ENCODE measurements around the gene FUNDC2. TPM values are rescaled to one million over a fixed set of nuclear protein-coding genes. Genes with fewer than 3 reads are reported as not detected.

FUNDC2 gene
- polyA plus RNA-seq, 2 of the 4 experiments (the other 2 are of a cell fraction): 63.5 to 159 TPM

DNA sequence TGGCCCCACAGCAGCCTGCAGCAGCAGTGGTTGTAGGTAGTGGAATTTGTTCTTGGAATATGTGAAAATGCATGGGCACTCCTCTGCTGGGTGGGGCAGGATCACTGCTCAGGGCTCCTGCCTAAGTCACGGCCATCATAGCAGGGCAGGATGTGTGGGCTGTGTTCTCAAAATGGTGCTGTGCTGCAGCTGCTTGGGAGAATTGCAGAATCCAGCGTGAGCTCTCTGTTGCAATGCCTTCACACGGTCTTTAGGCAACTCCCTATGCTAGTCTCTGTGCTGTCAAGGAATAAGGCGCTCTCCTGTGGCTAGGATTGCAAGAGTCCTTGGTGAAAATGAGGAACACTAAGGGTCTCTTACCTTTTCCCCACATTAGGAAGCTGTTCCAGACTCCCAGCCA is 47.0 kb upstream of the FUNDC2 start:
- DNase-seq (ENCODE audit: low read depth in 1 of 2, low spot score in 1 of 2) (no peak), FAIRE-seq (no peak), ATAC-seq (no peak)
- ChIA-PET CTCF (interaction anchor here (0.8 to 4.2 kb wide), 13 partner anchors 10 to 169 kb away, joined by 3 to 32 read pairs (median 5); partner anchors contain the start of gene F8), POLR2A (no interaction called here)
- 66% methylated on average over 3 of the region's 4 CpGs for WGBS (ENCODE audit: missing lambda C conversion rate)
- H3K9me3 ChIP-seq: no peaks in the 10 kb centered on the region
- no peak overlapping the region for H3K27ac ChIP-seq
- no peak overlapping the region for H3K4me3 ChIP-seq
- H3K4me2 ChIP-seq: no peak overlapping the region
- H3K4me1 ChIP-seq: no peaks in the 10 kb centered on the region
- TF ChIP-seq, protein P1, sequence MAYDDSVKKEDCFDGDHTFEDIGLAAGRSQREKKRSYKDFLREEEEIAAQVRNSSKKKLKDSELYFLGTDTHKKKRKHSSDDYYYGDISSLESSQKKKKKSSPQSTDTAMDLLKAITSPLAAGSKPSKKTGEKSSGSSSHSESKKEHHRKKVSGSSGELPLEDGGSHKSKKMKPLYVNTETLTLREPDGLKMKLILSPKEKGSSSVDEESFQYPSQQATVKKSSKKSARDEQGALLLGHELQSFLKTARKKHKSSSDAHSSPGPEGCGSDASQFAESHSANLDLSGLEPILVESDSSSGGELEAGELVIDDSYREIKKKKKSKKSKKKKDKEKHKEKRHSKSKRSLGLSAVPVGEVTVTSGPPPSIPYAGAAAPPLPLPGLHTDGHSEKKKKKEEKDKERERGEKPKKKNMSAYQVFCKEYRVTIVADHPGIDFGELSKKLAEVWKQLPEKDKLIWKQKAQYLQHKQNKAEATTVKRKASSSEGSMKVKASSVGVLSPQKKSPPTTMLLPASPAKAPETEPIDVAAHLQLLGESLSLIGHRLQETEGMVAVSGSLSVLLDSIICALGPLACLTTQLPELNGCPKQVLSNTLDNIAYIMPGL (CRISPR knock-in tag; IDR thresholded peaks at IDR 0.05; ENCODE audit: borderline replicate concordance): no peak
- no peak for TF ChIP-seq GATA3 (IDR thresholded peaks at IDR 0.05; ENCODE audit: borderline replicate concordance)
- TF ChIP-seq USF2 (IDR thresholded peaks at IDR 0.05): no peak
- no peak for TF ChIP-seq ESRRA (IDR thresholded peaks at IDR 0.05; ENCODE audit: borderline replicate concordance, low read length)
- no peak for TF ChIP-seq POLR2A (IDR thresholded peaks at IDR 0.05; ENCODE audit: low read length)
- TF ChIP-seq MAFK (IDR thresholded peaks at IDR 0.05; ENCODE audit: partially characterized antibody): no peak
- TF ChIP-seq CEBPB (IDR thresholded peaks at IDR 0.05): no peak
- TF ChIP-seq RNF2 (IDR thresholded peaks at IDR 0.05; ENCODE audit: borderline replicate concordance, low read depth): no peak
- TF ChIP-seq ELK1 (IDR thresholded peaks at IDR 0.05; ENCODE audit: low read depth, low read length): no peak
- no peak for TF ChIP-seq TFCP2L1 (CRISPR knock-in tag; IDR thresholded peaks at IDR 0.05)
- no peak for TF ChIP-seq JUNB (IDR thresholded peaks at IDR 0.05)

- ChIA-PET POLR2A (no interaction called here), CTCF (interaction anchor here (0.7 to 4.2 kb wide), 16 partner anchors 9 to 169 kb away, joined by 3 to 32 read pairs (median 4); partner anchors contain the start of gene F8)
- FAIRE-seq (no peak), ATAC-seq (peak; percentile 93 to 97), DNase-seq (ENCODE audit: low read depth in 1 of 2, low spot score in 1 of 2) (peak; percentile 48 to 70)
- Histone ChIP-seq H3K4me3 (peak overlapping the region; percentile 35), H3K9me3 (no peaks in the 10 kb centered on the region), H3K4me1 (no peaks in the 10 kb centered on the region), H3K4me2 (peak overlapping the region; percentile 67), H3K27ac (peak overlapping the region; percentile 43 to 76; a peak in 3 of 6 replicates)
- WGBS (ENCODE audit: missing lambda C conversion rate): 10% methylated on average over 10 of the region's 11 CpGs
- TF ChIP-seq, protein P2, sequence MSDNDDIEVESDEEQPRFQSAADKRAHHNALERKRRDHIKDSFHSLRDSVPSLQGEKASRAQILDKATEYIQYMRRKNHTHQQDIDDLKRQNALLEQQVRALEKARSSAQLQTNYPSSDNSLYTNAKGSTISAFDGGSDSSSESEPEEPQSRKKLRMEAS (IDR thresholded peaks at IDR 0.05): no peak
- no peak for TF ChIP-seq HOXB5 (CRISPR knock-in tag; IDR thresholded peaks at IDR 0.05)
- no peak for TF ChIP-seq MYC (IDR thresholded peaks at IDR 0.05; ENCODE audit: borderline replicate concordance, low read length)
- TF ChIP-seq POLR2AphosphoS2 (conservative IDR thresholded peaks at IDR 0.05; ENCODE audit: low read length): no peak
- TF ChIP-seq, protein P3, sequence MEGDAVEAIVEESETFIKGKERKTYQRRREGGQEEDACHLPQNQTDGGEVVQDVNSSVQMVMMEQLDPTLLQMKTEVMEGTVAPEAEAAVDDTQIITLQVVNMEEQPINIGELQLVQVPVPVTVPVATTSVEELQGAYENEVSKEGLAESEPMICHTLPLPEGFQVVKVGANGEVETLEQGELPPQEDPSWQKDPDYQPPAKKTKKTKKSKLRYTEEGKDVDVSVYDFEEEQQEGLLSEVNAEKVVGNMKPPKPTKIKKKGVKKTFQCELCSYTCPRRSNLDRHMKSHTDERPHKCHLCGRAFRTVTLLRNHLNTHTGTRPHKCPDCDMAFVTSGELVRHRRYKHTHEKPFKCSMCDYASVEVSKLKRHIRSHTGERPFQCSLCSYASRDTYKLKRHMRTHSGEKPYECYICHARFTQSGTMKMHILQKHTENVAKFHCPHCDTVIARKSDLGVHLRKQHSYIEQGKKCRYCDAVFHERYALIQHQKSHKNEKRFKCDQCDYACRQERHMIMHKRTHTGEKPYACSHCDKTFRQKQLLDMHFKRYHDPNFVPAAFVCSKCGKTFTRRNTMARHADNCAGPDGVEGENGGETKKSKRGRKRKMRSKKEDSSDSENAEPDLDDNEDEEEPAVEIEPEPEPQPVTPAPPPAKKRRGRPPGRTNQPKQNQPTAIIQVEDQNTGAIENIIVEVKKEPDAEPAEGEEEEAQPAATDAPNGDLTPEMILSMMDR (IDR thresholded peaks at IDR 0.05): peak; percentile 87
- TF ChIP-seq USF2 (IDR thresholded peaks at IDR 0.05): no peak
- TF ChIP-seq CBX8 (IDR thresholded peaks at IDR 0.05): no peak
- TF ChIP-seq SMC3 (IDR thresholded peaks at IDR 0.05): peak; percentile 83
- peak; percentile 94 to 96 for TF ChIP-seq RAD21 (conservative IDR thresholded peaks at IDR 0.05 in 1 of 2, IDR thresholded peaks at IDR 0.05 in 1 of 2)
Measured at GRCh38 chrX:154980330-154981115, 46.1 kb upstream of the FUNDC2 start.
